H1 (cell line): ENCODE measurements around the gene DBF4. TPM values are rescaled to one million over a fixed set of nuclear protein-coding genes. Genes with fewer than 3 reads are reported as not detected.
A peak's percentile ranks its signal among the peaks of the same experiment; 100 is the strongest.

ENCODE experiments used
- CTCF ChIA-PET: fragments of 300-600 bp; sonication (Branson Sonifier 250); formaldehyde crosslinking; loops from one replicate; lab custom pipeline; 2021; ENCODE audit not compliant: partially characterized antibody; lab: Charles Lee
- POLR2A ChIA-PET: fragments of 300-600 bp; sonication (Branson Sonifier 250); formaldehyde crosslinking; loops from one replicate; lab custom pipeline; 2021; ENCODE audit warnings: inconsistent platforms; ENCODE audit not compliant: partially characterized antibody; lab: Charles Lee
- DNase-seq, 2 experiments: peaks; one replicate each; pipeline versions ENCODE4 v3.0.0 to v3.0.0-alpha.2; 2010 to 2022; ENCODE audit warnings: low spot score in 2 of 2, low read depth in 1 of 2, mixed read lengths in 1 of 2
- FAIRE-seq: peaks from 2 replicates; lab custom pipeline; 2011; peaks lifted over from hg19 to GRCh38; lab: Jason Lieb, UNC
- H2AFZ ChIP-seq: 2 replicates; pipeline ENCODE4 v1.8.1; 2012; ENCODE audit warnings: low read length, inconsistent platforms
- H2AK5ac ChIP-seq: 2 replicates; pipeline ENCODE4 v1.6.1; 2013; ENCODE audit warnings: low read depth, low read length
- H2BK120ac ChIP-seq: replicated peaks from 2 replicates; pipeline ENCODE3; 2013; ENCODE audit warnings: low read depth, low read length, inconsistent platforms
- H2BK12ac ChIP-seq: 2 replicates; pipeline ENCODE4 v1.6.1; 2013; ENCODE audit warnings: low read depth, low read length
- H2BK15ac ChIP-seq: 2 replicates; pipeline ENCODE4 v1.6.1; 2013; ENCODE audit warnings: low read length
- H2BK20ac ChIP-seq: 2 replicates; pipeline ENCODE4 v1.6.1; 2013; ENCODE audit warnings: low read length
- H2BK5ac ChIP-seq: 2 replicates; pipeline ENCODE4 v1.6.1; 2013; ENCODE audit warnings: low read depth, low read length
- H3K14ac ChIP-seq: 2 replicates; pipeline ENCODE4 v1.6.1; 2013; ENCODE audit warnings: inconsistent platforms; ENCODE audit not compliant: insufficient read length
- H3K18ac ChIP-seq: 2 replicates; pipeline ENCODE4 v1.6.1; 2013; ENCODE audit warnings: low read length; ENCODE audit errors: extremely low read depth
- H3K23ac ChIP-seq: 2 replicates; pipeline ENCODE4 v1.6.1; 2013; ENCODE audit warnings: inconsistent platforms; ENCODE audit not compliant: insufficient read length
- H3K23me2 ChIP-seq: 2 replicates; pipeline ENCODE4 v1.6.1; 2013; ENCODE audit warnings: low read depth, low read length
- H3K27ac ChIP-seq: 2 replicates; pipeline ENCODE4 v1.6.1; 2011; ENCODE audit warnings: low read depth, low read length, inconsistent platforms
- H3K27me3 ChIP-seq, 4 experiments: replicated peaks in 1 of 4; 1 replicate in 1 of 4; 2 replicates in 3 of 4; pipeline versions ENCODE4 v1.6.1 to v1.8.1; 2011 to 2013; ENCODE audit warnings: low read length in 3 of 4, mild to moderate bottlenecking in 3 of 4, inconsistent platforms in 2 of 4, mixed read lengths in 2 of 4, moderate library complexity in 1 of 4; ENCODE audit not compliant: control insufficient read depth in 3 of 4, insufficient read depth in 3 of 4; ENCODE audit errors: extremely low read depth in 1 of 4
- H3K36me3 ChIP-seq, 4 experiments: 2 replicates each; pipeline versions ENCODE4 v1.6.1 to v1.8.1; 2011 to 2013; ENCODE audit warnings: mild to moderate bottlenecking in 4 of 4, low read length in 3 of 4, moderate library complexity in 2 of 4, control low read depth in 1 of 4, inconsistent platforms in 1 of 4; ENCODE audit not compliant: insufficient read depth in 4 of 4, control insufficient read depth in 2 of 4
- H3K4ac ChIP-seq: replicated peaks from 2 replicates; pipeline ENCODE3; 2013; ENCODE audit warnings: low read length, low read depth, mixed read lengths, inconsistent platforms; ENCODE audit not compliant: insufficient read length
- H3K4me1 ChIP-seq, 4 experiments: replicated peaks in 1 of 4; 1 replicate in 1 of 4; 2 replicates in 3 of 4; pipeline versions ENCODE4 v1.6.1 to v1.8.1; 2011 to 2013; ENCODE audit warnings: low read length in 3 of 4, inconsistent platforms in 2 of 4, mixed read lengths in 1 of 4; ENCODE audit not compliant: insufficient read depth in 4 of 4, control insufficient read depth in 3 of 4
- H3K4me2 ChIP-seq, 2 experiments: 2 replicates each; pipeline versions ENCODE4 v1.6.1 to v1.8.1; 2011 to 2013; ENCODE audit warnings: low read depth in 2 of 2, low read length in 2 of 2, control low read depth in 1 of 2, inconsistent platforms in 1 of 2, mild to moderate bottlenecking in 1 of 2; ENCODE audit not compliant: insufficient read depth in 1 of 2
- H3K4me3 ChIP-seq, 4 experiments: fragments of 200-600, 300-600 bp in 1 of 4; sonication (generic), shearing (Covaris generic), sonication (Bioruptor Twin) in 1 of 4; 2 replicates each; pipeline versions ENCODE4 v1.5.1 to v1.8.1; 2011 to 2016; ENCODE audit warnings: low read length in 4 of 4, low read depth in 3 of 4, control low read depth in 2 of 4, inconsistent platforms in 2 of 4, mild to moderate bottlenecking in 2 of 4, mixed read lengths in 1 of 4, moderate library complexity in 1 of 4; ENCODE audit not compliant: insufficient read depth in 2 of 4; ENCODE audit errors: extremely low read depth in 1 of 4
- H3K56ac ChIP-seq: replicated peaks from 2 replicates; pipeline ENCODE3; 2013; ENCODE audit warnings: low read depth, mild to moderate bottlenecking, mixed read lengths, low read length, inconsistent platforms; ENCODE audit not compliant: insufficient read length
- H3K79me1 ChIP-seq: 2 replicates; pipeline ENCODE4 v1.6.1; 2013; ENCODE audit warnings: low read depth, low read length, control low read depth
- H3K79me2 ChIP-seq, 2 experiments: 2 replicates each; pipeline versions ENCODE4 v1.6.1 to v1.8.1; 2012 to 2013; ENCODE audit warnings: low read length in 2 of 2, mild to moderate bottlenecking in 2 of 2, inconsistent platforms in 1 of 2; ENCODE audit not compliant: insufficient read depth in 2 of 2, control insufficient read depth in 1 of 2
- H3K9ac ChIP-seq, 4 experiments: replicated peaks in 1 of 4; 1 replicate in 1 of 4; 2 replicates in 3 of 4; pipeline versions ENCODE4 v1.6.1 to v1.8.1; 2011 to 2013; ENCODE audit warnings: low read depth in 3 of 4, low read length in 3 of 4, control low read depth in 2 of 4, mild to moderate bottlenecking in 2 of 4, moderate library complexity in 2 of 4, inconsistent platforms in 1 of 4; ENCODE audit errors: extremely low read depth in 1 of 4
- H3K9me3 ChIP-seq, 2 experiments: 2 replicates each; pipeline versions ENCODE4 v1.6.1 to v1.8.1; 2012 to 2013; ENCODE audit warnings: mild to moderate bottlenecking in 2 of 2, moderate library complexity in 2 of 2, control low read depth in 1 of 2, inconsistent platforms in 1 of 2, low read depth in 1 of 2, low read length in 1 of 2, mixed read lengths in 1 of 2; ENCODE audit not compliant: insufficient read depth in 2 of 2
- H4K20me1 ChIP-seq, 2 experiments: replicated peaks in 1 of 2; 2 replicates each; pipeline versions ENCODE3 to v1.8.1; 2011 to 2013; ENCODE audit warnings: inconsistent platforms in 2 of 2, low read length in 2 of 2, mild to moderate bottlenecking in 1 of 2; ENCODE audit not compliant: insufficient read depth in 2 of 2, control insufficient read depth in 1 of 2
- H4K5ac ChIP-seq: 2 replicates; pipeline ENCODE4 v1.6.1; 2013; ENCODE audit warnings: low read length, low read depth, mixed read lengths, inconsistent platforms; ENCODE audit not compliant: insufficient read length
- H4K8ac ChIP-seq: 2 replicates; pipeline ENCODE4 v1.8.0; 2013; ENCODE audit warnings: mild to moderate bottlenecking, moderate library complexity, low read length, inconsistent platforms; ENCODE audit not compliant: insufficient read depth; ENCODE audit errors: extremely low read depth
- H4K91ac ChIP-seq: replicated peaks from 2 replicates; pipeline ENCODE3; 2013; ENCODE audit warnings: low read length, mixed read lengths, inconsistent platforms; ENCODE audit not compliant: insufficient read length
- ASH2L ChIP-seq: fragments of 200-600, 300-600 bp; sonication (generic); IDR thresholded peaks from one replicate; pipeline ENCODE4 v1.7.1; 2017; ENCODE audit warnings: low read length
- BCL11A ChIP-seq, 2 experiments: IDR thresholded peaks; one replicate each; pipeline ENCODE4 v1.6.1; 2011; ENCODE audit warnings: low read depth in 2 of 2, low read length in 2 of 2, mild to moderate bottlenecking in 2 of 2
- CTBP2 ChIP-seq: IDR thresholded peaks from 2 replicates; pipeline ENCODE4 v1.7.0; 2011; ENCODE audit warnings: borderline replicate concordance, mild to moderate bottlenecking, moderate library complexity, mixed read lengths, low read length; ENCODE audit not compliant: insufficient read depth, insufficient read length
- KDM4A ChIP-seq: IDR thresholded peaks from one replicate; pipeline ENCODE4 v1.7.1; 2012; ENCODE audit warnings: low read depth, mild to moderate bottlenecking, moderate library complexity, low read length, inconsistent platforms; ENCODE audit not compliant: severe bottlenecking
- PHF8 ChIP-seq: fragments of 200-600 bp; sonication (generic); conservative IDR thresholded peaks from 2 replicates; pipeline ENCODE4 v1.7.1; 2012; ENCODE audit warnings: low read depth, mild to moderate bottlenecking, inconsistent platforms, low read length, moderate library complexity
- SP2 ChIP-seq: IDR thresholded peaks from 2 replicates; pipeline ENCODE4 v1.6.1; 2012; ENCODE audit warnings: mild to moderate bottlenecking, low read length, inconsistent platforms
- SP4 ChIP-seq: IDR thresholded peaks from 2 replicates; pipeline ENCODE4 v1.6.1; 2012; ENCODE audit warnings: low read length, inconsistent platforms
- YY1 ChIP-seq: IDR thresholded peaks from 2 replicates; pipeline ENCODE4 v1.6.1; 2011; ENCODE audit warnings: low read depth, mild to moderate bottlenecking, low read length
- WGBS, 2 experiments: shearing (Covaris generic) in 1 of 2; methylation state at CpG; one replicate each; pipeline versions ENCODE4 v1.1.6 to v1.1.7; 2013 to 2015; ENCODE audit warnings: low lambda C conversion rate in 2 of 2, mixed read lengths in 2 of 2, inconsistent platforms in 1 of 2, low coverage in 1 of 2, missing lambda C conversion rate in 1 of 2; ENCODE audit not compliant: insufficient replicate concordance in 2 of 2, insufficient coverage in 1 of 2, insufficient read length in 1 of 2; ENCODE audit errors: extremely low coverage in 1 of 2, missing lambda C conversion rate in 1 of 2; 5-methylcytosine and 5-hydroxymethylcytosine counted together
- polyA plus RNA-seq, 7 experiments: library from polyadenylated mRNA; depleted of rRNA in 3 of 7; stranded (reverse) in 5 of 7; unstranded in 2 of 7; fragments of >200 nt in 5 of 7; fragments of 200-250 nt in 2 of 7; gene quantifications; 1 replicate in 5 of 7; 2 replicates in 1 of 7; 4 replicates in 1 of 7; pipeline versions ENCODE4 v1.2.1 to v1.2.3, GENCODE V29; 2011 to 2013; ENCODE audit warnings: missing spikeins in 2 of 7, mixed read lengths in 2 of 7
- total RNA-seq: library from RNA; stranded (reverse); fragmentation: NEBNext Ultra II Directional; extraction: Animal tissue kit (Norgen Biotek cat#: 25700); gene quantifications from 2 replicates; pipeline ENCODE4 v1.2.1, GENCODE V29; 2021

DBF4 gene
- total and polyA plus RNA-seq, 2 of the 8 experiments (the other 6 are each of a cell fraction or from before 2014, with no cell fraction given) = 8.7 to 82.4 TPM

- H3K9me3 ChIP-seq = no peaks in the 10 kb centered on the region
- peak overlapping the region; percentile 81; the same call in 1 of the 2 replicates for H2BK5ac ChIP-seq
- H3K9ac ChIP-seq = peak overlapping the region; percentile 81 to 89 (median 87)
- H2BK12ac ChIP-seq = no peak overlapping the region
- no peak overlapping the region for H4K91ac ChIP-seq
- peak overlapping the region; percentile 72 to 85 for H3K4me2 ChIP-seq
- peaks cover 3% of the 10 kb centered on the region; the same call in 1 of the 2 replicates for H3K79me1 ChIP-seq
- ChIA-PET POLR2A (interaction anchor here (0.6 to 1.2 kb wide), 4 partner anchors 12 to 384 kb away, joined by 3 to 4 read pairs (median 3); partner anchors contain the start of gene ADAM22), CTCF (interaction anchor here (0.6 to 1.3 kb wide), 5 partner anchors 10 to 301 kb away, joined by 3 to 4 read pairs (median 3); no protein-coding TSS in a partner anchor)
- H3K27ac ChIP-seq = peak overlapping the region; percentile 79
- H2BK120ac ChIP-seq = no peak overlapping the region
- H4K20me1 ChIP-seq = peaks cover 1 to 2% of the 10 kb centered on the region in 2 experiments
- no peaks in the 10 kb centered on the region; the same call in 1 of the 2 replicates for H3K23me2 ChIP-seq
- peaks cover 0 to 27% (median 8%) of the 10 kb centered on the region in 4 experiments; a peak in 3 of 8 replicates for H3K36me3 ChIP-seq
- WGBS, 2 experiments = 11% methylated on average over 32 of the region's 35 CpGs; no CpG with 5 or more reads in 1 of the 2 experiments
- H3K4ac ChIP-seq = no peak overlapping the region
- H2AK5ac ChIP-seq = no peak overlapping the region
- H3K56ac ChIP-seq = peak overlapping the region; percentile 60
- no peak overlapping the region; the same call in 1 of the 2 replicates for H4K8ac ChIP-seq
- DNase-seq (no peak), FAIRE-seq (no peak)
- no peaks in the 10 kb centered on the region for H3K27me3 ChIP-seq
- H2BK20ac ChIP-seq = no peak overlapping the region
- no peak overlapping the region for H2BK15ac ChIP-seq
- H3K79me2 ChIP-seq = peaks cover 6 to 81% of the 10 kb centered on the region in 2 experiments
- H3K4me1 ChIP-seq = peaks cover 0 to 5% (median 0%) of the 10 kb centered on the region in 4 experiments; a peak in 2 of 7 replicates
- no peak overlapping the region; the same call in 1 of the 2 replicates for H2AFZ ChIP-seq
- H3K18ac ChIP-seq = 0 out of 2 replicates have a peak overlapping the region, but pooled peaks have one; percentile 36
- no peak overlapping the region for H3K14ac ChIP-seq
- peak overlapping the region; percentile 81 to 88 (median 88) for H3K4me3 ChIP-seq
- H3K23ac ChIP-seq = no peak overlapping the region
- H4K5ac ChIP-seq = peak overlapping the region; percentile 81
- TF ChIP-seq KDM4A (peak; percentile 80), SP4 (no peak), PHF8 (peak; percentile 33; the same call in 1 of the 2 replicates), SP2 (no peak), ASH2L (no peak), YY1 (no peak), CTBP2 (no peak), BCL11A (IDR thresholded peaks at IDR 0.05; ENCODE audit: low read depth in 2 of 2, low read length in 2 of 2) (no peak)
Measured at GRCh38 chr7:87875151-87876039, 898 bp upstream of the DBF4 start.
